T-helper 22 cell (primary cell): Measurements from ENCODE around the gene LRP1.

Experiments
- DNase-seq: peaks from one replicate; pipeline ENCODE4 v3.0.0-alpha.2; 2020; ENCODE audit warnings: low read depth

LRP1 gene

GRCh38 chr12:57094208-57095160, 33.8 kb upstream of the LRP1 start:
- no peak for DNase-seq

GRCh38 chr12:57095440-57095839, 32.8 kb upstream of the LRP1 start:
- no peak for DNase-seq

- DNase-seq, result no peak
Observed at GRCh38 chr12:57096099-57096572, 32.1 kb upstream of the LRP1 start.

DNA sequence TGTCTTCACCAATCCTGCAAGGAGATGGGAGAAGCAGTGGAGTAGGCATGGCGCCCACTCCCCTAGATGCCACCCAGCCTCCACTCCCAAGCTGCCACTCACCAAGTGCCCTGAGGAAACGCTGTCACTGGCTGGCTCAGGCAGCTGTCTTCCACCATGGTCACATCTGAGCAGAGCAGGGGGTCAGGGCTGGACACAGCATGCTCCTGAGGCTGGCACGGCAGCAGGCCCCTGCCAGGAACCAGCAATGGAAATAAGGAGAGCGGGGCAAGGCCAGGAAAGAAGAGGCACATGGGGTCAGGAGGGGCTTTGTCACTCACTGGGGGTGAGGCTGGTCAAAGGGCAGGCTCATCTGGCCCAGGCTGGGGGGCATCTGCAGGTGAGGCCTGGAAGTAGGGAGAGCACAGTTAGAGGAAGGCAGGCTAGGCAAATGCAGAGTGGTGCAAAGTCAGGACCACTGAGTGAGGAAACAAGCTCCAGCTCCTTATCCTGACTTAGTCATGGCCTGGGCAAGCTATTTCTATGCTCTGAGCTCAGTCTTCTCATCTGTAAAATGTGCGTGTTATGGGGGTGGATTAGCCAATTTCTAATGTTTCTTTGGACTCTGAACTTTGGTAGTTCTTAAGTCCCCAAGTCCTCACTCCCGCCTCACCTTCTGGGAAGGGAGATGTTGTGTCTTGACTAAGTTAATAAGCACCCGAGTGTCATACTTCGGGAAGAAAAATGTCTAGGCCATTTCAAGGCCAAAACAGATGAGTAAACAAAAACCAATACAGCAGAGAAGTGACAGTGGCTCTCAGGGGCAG, 31.3 kb upstream of the LRP1 start:
- DNase-seq, result no peak

DNA sequence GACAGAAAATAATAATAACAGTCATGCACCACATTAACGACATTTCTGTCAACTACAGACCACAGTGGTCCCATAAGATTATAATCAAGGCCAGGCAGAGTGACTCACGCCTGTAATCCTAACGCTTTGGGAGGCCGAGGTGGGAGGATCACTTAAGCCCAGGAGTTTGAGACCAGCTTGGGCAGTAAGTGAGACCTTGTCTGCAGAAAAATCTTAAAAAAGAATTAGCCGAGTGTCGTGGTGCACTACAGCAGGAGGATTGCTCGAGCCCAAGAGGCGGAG, 30.8 kb upstream of the LRP1 start:
- no peak for DNase-seq

GRCh38 chr12:57098546-57098945, 29.7 kb upstream of the LRP1 start:
- no peak for DNase-seq

- no peak for DNase-seq
Observed at GRCh38 chr12:57099047-57099714, 29.1 kb upstream of the LRP1 start.

GRCh38 chr12:57099766-57100165, 28.5 kb upstream of the LRP1 start:
- no peak for DNase-seq

- DNase-seq, result no peak
Observed at GRCh38 chr12:57101892-57102695, 26.2 kb upstream of the LRP1 start.

- DNase-seq, result no peak
Observed at GRCh38 chr12:57103856-57104255, 24.4 kb upstream of the LRP1 start.

DNA sequence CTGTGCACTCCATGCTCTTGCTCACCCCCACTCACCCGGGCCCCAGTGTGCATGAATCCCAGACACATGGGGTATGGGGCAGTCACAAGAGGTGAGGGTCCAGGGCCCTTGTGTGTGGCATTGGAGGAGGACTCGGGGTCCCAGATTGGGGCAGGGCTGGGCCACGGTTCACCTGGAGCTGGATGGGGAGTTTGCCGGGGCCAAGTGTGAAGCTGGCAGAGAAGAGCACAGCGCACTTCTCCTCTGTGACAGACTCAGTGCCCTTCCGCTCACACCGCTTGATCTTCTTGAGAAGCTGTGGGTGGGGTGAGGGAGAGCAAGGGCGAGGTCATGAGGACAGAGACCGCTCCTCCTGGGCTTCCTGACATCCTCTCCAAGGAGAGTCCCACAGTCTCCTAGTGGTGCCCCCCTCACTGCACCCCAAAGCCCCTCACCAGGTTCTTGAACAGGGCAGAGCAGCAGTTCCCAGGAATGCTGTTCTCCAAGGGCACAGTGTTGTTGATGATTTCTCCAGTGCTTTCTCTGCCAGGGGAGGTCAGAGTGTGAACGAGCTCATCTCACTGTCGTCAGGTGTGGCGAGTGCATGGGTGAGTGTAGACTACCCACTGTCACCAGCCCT, 23.9 kb upstream of the LRP1 start:
- DNase-seq, result no peak

GRCh38 chr12:57105011-57105753, 23.1 kb upstream of the LRP1 start:
- DNase-seq, result no peak

DNA sequence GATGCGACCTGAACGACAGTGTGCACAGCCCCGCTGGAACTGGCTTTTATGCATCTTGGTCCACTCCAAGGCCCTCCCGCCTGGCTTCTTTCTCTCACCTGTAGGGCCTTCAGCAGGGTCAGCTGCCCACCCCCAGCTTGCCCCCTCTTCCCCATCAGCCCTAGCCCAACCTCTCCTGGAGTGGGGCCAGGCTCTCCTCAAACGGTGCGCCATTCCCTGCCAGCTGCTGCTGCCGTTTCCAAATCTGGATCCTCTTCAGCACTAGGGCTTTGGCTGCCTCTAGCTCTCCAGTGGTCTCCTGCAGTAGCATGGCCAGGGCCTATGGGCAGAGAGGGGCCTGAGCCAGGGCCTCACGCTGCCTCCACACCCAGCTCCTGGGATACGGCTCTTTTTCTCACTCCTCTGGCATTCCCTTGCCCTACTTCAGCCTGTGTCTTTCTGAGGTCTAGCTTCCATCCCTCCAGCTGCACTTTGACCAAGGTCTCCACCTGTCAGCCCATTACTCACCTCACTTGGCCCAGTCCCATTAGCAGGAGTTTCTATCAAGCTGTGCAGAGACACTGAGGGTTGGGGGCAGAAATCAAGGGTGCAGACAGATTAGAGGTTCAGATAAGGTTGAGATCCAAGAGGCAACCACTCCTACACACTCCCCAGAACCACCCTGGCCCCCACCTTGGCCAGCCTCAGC, 22.1 kb upstream of the LRP1 start:
- DNase-seq, result no peak

GRCh38 chr12:57107456-57108155, 20.7 kb upstream of the LRP1 start:
- no peak for DNase-seq

GRCh38 chr12:57109207-57110103, 18.8 kb upstream of the LRP1 start:
- DNase-seq, result no peak

DNA sequence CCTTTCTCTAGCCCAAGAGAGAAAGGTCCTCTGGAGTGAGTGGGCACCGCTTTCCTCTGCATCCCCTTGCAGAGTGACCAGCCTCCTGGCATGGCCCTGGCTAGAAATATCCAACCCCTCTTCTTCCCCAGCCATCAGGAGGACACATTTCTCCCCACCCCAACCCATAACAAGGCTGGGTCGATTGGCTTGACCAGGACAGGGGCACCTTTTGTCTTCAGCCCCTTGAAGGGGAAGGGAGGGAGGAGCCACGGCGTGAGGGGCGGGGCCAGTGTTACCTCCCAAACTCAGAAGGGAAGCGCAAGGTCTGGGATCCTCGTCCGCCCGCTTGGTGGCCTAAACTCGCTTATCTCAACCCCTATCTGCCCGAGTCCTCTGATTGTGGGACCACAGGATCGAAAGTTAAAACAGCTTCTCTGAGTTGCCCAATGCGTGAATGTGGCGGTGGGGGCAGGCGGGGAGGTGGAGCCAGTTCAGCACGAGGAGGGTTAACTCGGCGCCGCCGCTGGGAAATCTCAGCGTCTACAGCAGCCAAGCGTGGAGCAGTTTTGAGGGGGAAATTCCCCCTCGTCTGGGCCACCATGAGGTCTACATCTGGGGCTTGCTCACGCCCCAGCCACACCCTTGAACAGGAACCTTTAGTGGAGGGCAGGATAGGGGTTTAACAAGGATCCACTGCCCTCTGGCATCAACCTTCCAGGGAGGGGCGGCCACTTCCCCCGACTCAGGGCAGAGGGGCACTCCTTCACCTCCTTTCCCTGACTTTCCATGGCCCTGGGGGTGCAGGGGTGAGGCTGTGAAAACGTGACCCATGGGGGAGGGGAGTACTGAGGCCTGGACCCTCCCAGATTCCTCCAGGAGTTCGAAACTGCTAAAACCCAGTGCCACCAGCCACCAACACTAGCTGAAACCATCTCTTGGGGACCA, 17.9 kb upstream of the LRP1 start:
- DNase-seq, result peak; percentile 70
